ENCODE data around the gene SLC30A9.

DNA sequence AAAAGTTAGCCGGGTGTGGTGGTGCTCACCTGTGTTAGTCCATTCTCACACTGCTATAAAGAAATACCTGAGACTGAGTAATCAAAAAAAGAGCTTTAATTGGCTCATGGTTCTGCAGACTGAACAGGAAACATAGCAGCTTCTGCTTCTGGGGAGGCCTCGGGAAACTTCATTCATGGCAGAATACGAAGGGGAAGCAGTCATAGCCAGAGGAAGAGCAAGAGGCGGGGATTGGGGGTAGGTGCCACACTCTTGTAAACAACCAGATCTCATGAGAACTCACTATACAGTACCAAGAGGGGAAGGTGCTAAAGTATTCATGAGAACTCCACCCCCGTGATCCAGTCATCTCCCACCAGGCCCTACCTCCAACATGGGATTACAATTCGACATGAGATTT lies 98.1 kb downstream of the SLC30A9 start:
- TF ChIP-seq, protein P1, sequence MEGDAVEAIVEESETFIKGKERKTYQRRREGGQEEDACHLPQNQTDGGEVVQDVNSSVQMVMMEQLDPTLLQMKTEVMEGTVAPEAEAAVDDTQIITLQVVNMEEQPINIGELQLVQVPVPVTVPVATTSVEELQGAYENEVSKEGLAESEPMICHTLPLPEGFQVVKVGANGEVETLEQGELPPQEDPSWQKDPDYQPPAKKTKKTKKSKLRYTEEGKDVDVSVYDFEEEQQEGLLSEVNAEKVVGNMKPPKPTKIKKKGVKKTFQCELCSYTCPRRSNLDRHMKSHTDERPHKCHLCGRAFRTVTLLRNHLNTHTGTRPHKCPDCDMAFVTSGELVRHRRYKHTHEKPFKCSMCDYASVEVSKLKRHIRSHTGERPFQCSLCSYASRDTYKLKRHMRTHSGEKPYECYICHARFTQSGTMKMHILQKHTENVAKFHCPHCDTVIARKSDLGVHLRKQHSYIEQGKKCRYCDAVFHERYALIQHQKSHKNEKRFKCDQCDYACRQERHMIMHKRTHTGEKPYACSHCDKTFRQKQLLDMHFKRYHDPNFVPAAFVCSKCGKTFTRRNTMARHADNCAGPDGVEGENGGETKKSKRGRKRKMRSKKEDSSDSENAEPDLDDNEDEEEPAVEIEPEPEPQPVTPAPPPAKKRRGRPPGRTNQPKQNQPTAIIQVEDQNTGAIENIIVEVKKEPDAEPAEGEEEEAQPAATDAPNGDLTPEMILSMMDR (IDR thresholded peaks at IDR 0.05), result no peak
- no peak for TF ChIP-seq POLR2A (IDR thresholded peaks at IDR 0.05)
